Gastroesophageal sphincter (tissue), 4 donors: ENCODE data around the gene FGFR4. TPM values are rescaled to one million over a fixed set of nuclear protein-coding genes. Genes with fewer than 3 reads are reported as not detected.
"Not testable (repeated sequence)": the region's sequence is repeated elsewhere in the genome, so short reads cannot be mapped to it uniquely, and the experiment has no call there.

ENCODE experiments used
- ATAC-seq: fragments of 150-250 bp; one replicate; pipeline ENCODE4 v1.9.1; 2016; ENCODE audit warnings: mild to moderate bottlenecking, moderate library complexity
- H3K27ac ChIP-seq, 4 donors: fragments of 200-600 bp; sonication (generic) in 3 of 4; 1 replicate in 3 of 4; 2 replicates in 1 of 4; pipeline ENCODE4 v1.5.1; 2016 to 2019
- H3K27me3 ChIP-seq: fragments of 200-600 bp; sonication (generic); one replicate; pipeline ENCODE4 v1.5.1; 2019
- H3K36me3 ChIP-seq, 2 donors: fragments of 200-600 bp; sonication (generic); one replicate each; pipeline ENCODE4 v1.5.1; 2019; ENCODE audit warnings: control low read depth in 1 of 2
- H3K4me1 ChIP-seq, 3 donors: fragments of 200-600 bp; sonication (generic); 1 replicate in 2 of 3; 2 replicates in 1 of 3; pipeline ENCODE4 v1.5.1; 2016 to 2019; ENCODE audit warnings: control low read depth in 2 of 3
- H3K4me3 ChIP-seq, 2 donors: fragments of 200-600 bp; sonication (generic); one replicate each; pipeline ENCODE4 v1.5.1; 2019; ENCODE audit warnings: mild to moderate bottlenecking in 1 of 2, moderate library complexity in 1 of 2
- H3K9me3 ChIP-seq, 3 donors: fragments of 200-600 bp; sonication (generic); one replicate each; pipeline ENCODE4 v1.5.1; 2017 to 2019; ENCODE audit warnings: control low read depth in 2 of 3
- CTCF ChIP-seq, 4 experiments: fragments of 200-600 bp in 2 of 4; fragments of 450-650 bp in 2 of 4; sonication (generic) in 1 of 4; IDR thresholded peaks; one replicate each; pipeline ENCODE4 v1.5.1; 2017 to 2019; ENCODE audit warnings: antibody characterized with exemption in 4 of 4, mild to moderate bottlenecking in 2 of 4, moderate library complexity in 2 of 4
- EP300 ChIP-seq: sonication (generic); formaldehyde crosslinking; IDR thresholded peaks from one replicate; pipeline ENCODE4 v1.6.1; 2017; ENCODE audit warnings: antibody characterized with exemption, mild to moderate bottlenecking
- POLR2A ChIP-seq, 2 donors: fragments of 450-650 bp; IDR thresholded peaks; one replicate each; pipeline ENCODE4 v1.6.1; 2017; ENCODE audit warnings: antibody characterized with exemption in 2 of 2, mild to moderate bottlenecking in 2 of 2, moderate library complexity in 1 of 2
- POLR2AphosphoS5 ChIP-seq: sonication (generic); formaldehyde crosslinking; IDR thresholded peaks from one replicate; pipeline ENCODE4 v1.6.1; 2017; ENCODE audit warnings: antibody characterized with exemption
- WGBS, 2 donors: methylation state at CpG; one replicate each; pipeline ENCODE4 v1.1.5; 2018; ENCODE audit warnings: low coverage in 1 of 2; 5-methylcytosine and 5-hydroxymethylcytosine counted together
- total RNA-seq, 4 donors: library from RNA; depleted of rRNA; stranded (reverse); fragments of >200 nt; gene quantifications; one replicate each; pipeline ENCODE4 v1.1.0, GENCODE V29; 2016

The FGFR4 gene
- total RNA-seq, 4 donors from 2014 or later: 3.0 to 7.4 (median 6.6) TPM

GRCh38 chr5:177043958-177044357 lies 42.8 kb upstream of the FGFR4 start:
- peaks cover 0 to 6% (median 0%) of the 10 kb centered on the region in 3 donors for H3K4me1 ChIP-seq
- H3K4me3 ChIP-seq: no peak overlapping the region
- no peak overlapping the region for H3K27ac ChIP-seq
- peaks cover 0 to 75% of the 10 kb centered on the region in 2 donors for H3K36me3 ChIP-seq
- TF ChIP-seq POLR2A (IDR thresholded peaks at IDR 0.05): no peak
- no peaks in the 10 kb centered on the region for H3K27me3 ChIP-seq
- 71 to 90% methylated on average over 1 of the region's 1 CpG for WGBS, 2 donors
- no peaks in the 10 kb centered on the region for H3K9me3 ChIP-seq
- no peak for ATAC-seq

- no peaks in the 10 kb centered on the region for H3K27me3 ChIP-seq
- H3K4me1 ChIP-seq: peaks cover 0 to 6% (median 0%) of the 10 kb centered on the region in 3 donors
- TF ChIP-seq POLR2AphosphoS5 (no peak), EP300 (no peak), CTCF (IDR thresholded peaks at IDR 0.05) (no peak), POLR2A (IDR thresholded peaks at IDR 0.05) (no peak)
- no peak overlapping the region for H3K27ac ChIP-seq
- no peak overlapping the region for H3K4me3 ChIP-seq
- no peak for ATAC-seq
- WGBS, 2 donors: 75 to 100% methylated on average over 1 of the region's 1 CpG
- peaks cover 0 to 81% of the 10 kb centered on the region in 2 donors for H3K36me3 ChIP-seq
- no peaks in the 10 kb centered on the region for H3K9me3 ChIP-seq
Observed at GRCh38 chr5:177044641-177045040, 42.1 kb upstream of the FGFR4 start.

- no peak overlapping the region for H3K4me3 ChIP-seq
- peaks cover 0 to 91% of the 10 kb centered on the region in 2 donors for H3K36me3 ChIP-seq
- no peak overlapping the region for H3K27ac ChIP-seq
- no peaks in the 10 kb centered on the region for H3K27me3 ChIP-seq
- WGBS, 2 donors: 78 to 94% methylated on average over 2 to 3 of the region's 4 CpGs
- no peaks in the 10 kb centered on the region for H3K9me3 ChIP-seq
- H3K4me1 ChIP-seq: peaks cover 0 to 6% (median 0%) of the 10 kb centered on the region in 3 donors
- ATAC-seq: no peak
- TF ChIP-seq CTCF (IDR thresholded peaks at IDR 0.05): no peak
- TF ChIP-seq EP300: no peak
- no peak for TF ChIP-seq POLR2AphosphoS5
- TF ChIP-seq POLR2A (IDR thresholded peaks at IDR 0.05): no peak
Observed at GRCh38 chr5:177045631-177046030, 41.1 kb upstream of the FGFR4 start.

GRCh38 chr5:177048531-177048930 lies 38.2 kb upstream of the FGFR4 start:
- H3K4me3 ChIP-seq, H3K27ac ChIP-seq, H3K9me3 ChIP-seq, H3K27me3 ChIP-seq, H3K4me1 ChIP-seq, ATAC-seq: not testable (repeated sequence)
- H3K36me3 ChIP-seq: peaks cover 0 to 98% of the 10 kb centered on the region in 2 donors
- WGBS, 2 donors: 90 to 91% methylated on average over 4 to 7 of the region's 7 CpGs

- no peak for ATAC-seq
- Histone ChIP-seq H3K4me1 (no peaks in the 10 kb centered on the region), H3K27ac (no peak overlapping the region), H3K4me3 (no peak overlapping the region), H3K36me3 (peaks cover 0 to 99% of the 10 kb centered on the region in 2 donors), H3K27me3 (no peaks in the 10 kb centered on the region), H3K9me3 (no peaks in the 10 kb centered on the region)
- WGBS, 2 donors: 86% methylated on average over 3 of the region's 5 CpGs; no CpG with 5 or more reads in 1 of the 2 donors
- no peak for TF ChIP-seq POLR2AphosphoS5
- TF ChIP-seq EP300: no peak
- TF ChIP-seq POLR2A (IDR thresholded peaks at IDR 0.05): no peak
- TF ChIP-seq CTCF (IDR thresholded peaks at IDR 0.05): no peak
Observed at GRCh38 chr5:177049285-177049684, 37.4 kb upstream of the FGFR4 start.

GRCh38 chr5:177064500-177065277 lies 22.0 kb upstream of the FGFR4 start:
- Histone ChIP-seq H3K27ac (no peak overlapping the region), H3K36me3 (peaks cover 0 to 88% of the 10 kb centered on the region in 2 donors), H3K4me1 (no peaks in the 10 kb centered on the region), H3K27me3 (no peaks in the 10 kb centered on the region), H3K9me3 (no peaks in the 10 kb centered on the region), H3K4me3 (no peak overlapping the region)
- TF ChIP-seq CTCF (IDR thresholded peaks at IDR 0.05) (no peak), EP300 (no peak), POLR2AphosphoS5 (no peak), POLR2A (IDR thresholded peaks at IDR 0.05) (no peak)
- WGBS, 2 donors: 78% methylated on average over 5 of the region's 12 CpGs; no CpG with 5 or more reads in 1 of the 2 donors
- no peak for ATAC-seq
